Fibroblast of pulmonary artery (primary cell): ENCODE measurements around the gene ENC1.

Experiments used
- DNase-seq: peaks from one replicate; pipeline ENCODE4 v3.0.0-alpha.2; 2010; ENCODE audit warnings: low read depth
- H3K4me3 ChIP-seq: replicated peaks from 2 replicates; pipeline ENCODE4 v1.5.1; 2011; ENCODE audit warnings: low read depth, mild to moderate bottlenecking, control low read depth, low read length, moderate library complexity
- CTCF ChIP-seq: IDR thresholded peaks from 2 replicates; pipeline ENCODE4 v1.5.1; 2011; ENCODE audit warnings: mild to moderate bottlenecking, control low read depth, low read length, inconsistent platforms; ENCODE audit errors: missing control alignments

The ENC1 gene

GRCh38 chr5:74595143-74595925 lies 45.2 kb downstream of the ENC1 start:
- TF ChIP-seq CTCF: no peak
- peak; percentile 96 for DNase-seq
- no peak overlapping the region for H3K4me3 ChIP-seq

- no peak overlapping the region for H3K4me3 ChIP-seq
- no peak for TF ChIP-seq CTCF
- DNase-seq: peak; percentile 71
These were observed 46.1 kb downstream of the ENC1 start for GRCh38 chr5:74594137-74595040.

- no peak overlapping the region for H3K4me3 ChIP-seq
- no peak for TF ChIP-seq CTCF
- DNase-seq: no peak
These were observed 51.1 kb downstream of the ENC1 start for GRCh38 chr5:74589204-74590056.

GRCh38 chr5:74588415-74588814 lies 52.1 kb downstream of the ENC1 start:
- no peak overlapping the region for H3K4me3 ChIP-seq
- DNase-seq: no peak
- TF ChIP-seq CTCF: no peak

- no peak overlapping the region for H3K4me3 ChIP-seq
- TF ChIP-seq CTCF: no peak
- DNase-seq: no peak
These were observed 52.6 kb downstream of the ENC1 start for GRCh38 chr5:74587890-74588289.

- no peak for DNase-seq
- H3K4me3 ChIP-seq: no peak overlapping the region
- no peak for TF ChIP-seq CTCF
These were observed 53.2 kb downstream of the ENC1 start for GRCh38 chr5:74587300-74587699.
